Lower leg skin (tissue), 4 donors: Measurements from ENCODE around the gene KLHL11. TPM values are rescaled to one million over a fixed set of nuclear protein-coding genes. Genes with fewer than 3 reads are reported as not detected.

ENCODE experiments used
- DNase-seq, 2 donors: peaks; one replicate each; pipeline ENCODE4 v3.0.0-alpha.2; 2019; ENCODE audit warnings: low spot score in 2 of 2
- H3K4me3 ChIP-seq: fragments of 200-600 bp; sonication (generic); 2 replicates; pipeline ENCODE4 v1.5.1; 2017; ENCODE audit warnings: mild to moderate bottlenecking, low read depth; ENCODE audit not compliant: poor library complexity, severe bottlenecking
- POLR2A ChIP-seq, 2 donors: fragments of 450-650 bp; IDR thresholded peaks; one replicate each; pipeline ENCODE4 v1.6.1; 2016 to 2017; ENCODE audit warnings: antibody characterized with exemption in 2 of 2, mild to moderate bottlenecking in 1 of 2, moderate library complexity in 1 of 2
- WGBS, 2 donors: methylation state at CpG; one replicate each; pipeline ENCODE4 v1.1.5; 2018; 5-methylcytosine and 5-hydroxymethylcytosine counted together
- intact Hi-C: fragments of 100-400 bp; cut with DNase I; formaldehyde crosslinking; loops from one replicate; pipeline ENCODE4 v1.15.0; 2023; ENCODE audit warnings: low total_unique reads
- total RNA-seq, 4 donors: library from RNA; depleted of rRNA; stranded (reverse); fragments of >200 nt; gene quantifications; one replicate each; pipeline ENCODE4 v1.1.0, GENCODE V29; 2016
- TF ChIP-seq, protein P1 (sequence below), 3 donors: fragments of 450-650 bp; IDR thresholded peaks; one replicate each; pipeline ENCODE4 v1.5.1; 2016; ENCODE audit warnings: antibody characterized with exemption in 3 of 3, mild to moderate bottlenecking in 3 of 3, moderate library complexity in 2 of 3

The KLHL11 gene
- total RNA-seq, 4 donors from 2014 or later: 23.6 to 27.7 (median 25.2) TPM

DNA sequence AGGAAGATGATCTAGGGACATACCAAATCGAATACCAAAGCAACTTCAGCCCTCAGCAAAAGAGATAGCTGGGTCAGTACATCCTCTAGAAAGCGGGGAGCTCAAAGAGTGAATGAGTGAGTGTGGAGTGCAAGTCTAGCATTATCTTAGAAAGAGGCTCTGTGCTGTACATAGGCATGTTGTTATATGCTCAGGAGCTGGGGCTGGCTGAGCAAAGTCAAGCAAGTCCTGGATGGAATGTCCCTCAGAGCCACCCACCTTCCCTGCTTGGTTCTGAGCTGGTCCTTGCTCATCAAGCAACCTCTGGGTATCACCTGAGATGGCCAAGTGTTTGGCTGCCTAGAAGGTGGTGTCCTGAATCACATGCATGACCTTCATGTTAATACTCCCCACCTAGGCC lies 4.9 kb upstream of the KLHL11 start:
- WGBS, 2 donors: 92 to 94% methylated on average over 2 of the region's 2 CpGs
- H3K4me3 ChIP-seq: no peak overlapping the region
- DNase-seq: no peak
- no peak for TF ChIP-seq POLR2A (IDR thresholded peaks at IDR 0.05)
- TF ChIP-seq, protein P1, sequence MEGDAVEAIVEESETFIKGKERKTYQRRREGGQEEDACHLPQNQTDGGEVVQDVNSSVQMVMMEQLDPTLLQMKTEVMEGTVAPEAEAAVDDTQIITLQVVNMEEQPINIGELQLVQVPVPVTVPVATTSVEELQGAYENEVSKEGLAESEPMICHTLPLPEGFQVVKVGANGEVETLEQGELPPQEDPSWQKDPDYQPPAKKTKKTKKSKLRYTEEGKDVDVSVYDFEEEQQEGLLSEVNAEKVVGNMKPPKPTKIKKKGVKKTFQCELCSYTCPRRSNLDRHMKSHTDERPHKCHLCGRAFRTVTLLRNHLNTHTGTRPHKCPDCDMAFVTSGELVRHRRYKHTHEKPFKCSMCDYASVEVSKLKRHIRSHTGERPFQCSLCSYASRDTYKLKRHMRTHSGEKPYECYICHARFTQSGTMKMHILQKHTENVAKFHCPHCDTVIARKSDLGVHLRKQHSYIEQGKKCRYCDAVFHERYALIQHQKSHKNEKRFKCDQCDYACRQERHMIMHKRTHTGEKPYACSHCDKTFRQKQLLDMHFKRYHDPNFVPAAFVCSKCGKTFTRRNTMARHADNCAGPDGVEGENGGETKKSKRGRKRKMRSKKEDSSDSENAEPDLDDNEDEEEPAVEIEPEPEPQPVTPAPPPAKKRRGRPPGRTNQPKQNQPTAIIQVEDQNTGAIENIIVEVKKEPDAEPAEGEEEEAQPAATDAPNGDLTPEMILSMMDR (IDR thresholded peaks at IDR 0.05): no peak
- intact Hi-C loops: no loop called here

DNA sequence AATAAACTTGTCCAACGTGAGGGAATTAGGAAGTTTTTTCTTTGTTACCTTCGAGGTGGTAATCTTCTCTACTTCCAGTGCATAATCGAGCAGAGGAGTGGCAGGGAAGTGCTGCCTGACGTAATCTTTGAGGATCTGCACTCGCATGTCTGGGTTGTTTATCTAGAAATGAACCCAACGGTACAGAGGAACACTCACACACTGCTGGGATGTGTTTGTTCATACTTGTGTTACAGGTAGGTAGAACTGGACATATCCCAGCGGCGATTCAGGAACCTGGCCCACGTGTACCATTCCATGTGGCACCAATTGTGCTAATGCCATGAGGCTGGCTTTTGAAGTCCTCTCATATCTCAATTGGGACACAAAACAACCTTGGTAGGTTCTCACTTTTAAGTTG lies 4.2 kb upstream of the KLHL11 start:
- H3K4me3 ChIP-seq: no peak overlapping the region
- 35 to 59% methylated on average over 9 of the region's 9 CpGs for WGBS, 2 donors
- intact Hi-C loops: no loop called here
- no peak for TF ChIP-seq POLR2A (IDR thresholded peaks at IDR 0.05)
- TF ChIP-seq, protein P1 (IDR thresholded peaks at IDR 0.05): no peak
- DNase-seq: no peak

DNA sequence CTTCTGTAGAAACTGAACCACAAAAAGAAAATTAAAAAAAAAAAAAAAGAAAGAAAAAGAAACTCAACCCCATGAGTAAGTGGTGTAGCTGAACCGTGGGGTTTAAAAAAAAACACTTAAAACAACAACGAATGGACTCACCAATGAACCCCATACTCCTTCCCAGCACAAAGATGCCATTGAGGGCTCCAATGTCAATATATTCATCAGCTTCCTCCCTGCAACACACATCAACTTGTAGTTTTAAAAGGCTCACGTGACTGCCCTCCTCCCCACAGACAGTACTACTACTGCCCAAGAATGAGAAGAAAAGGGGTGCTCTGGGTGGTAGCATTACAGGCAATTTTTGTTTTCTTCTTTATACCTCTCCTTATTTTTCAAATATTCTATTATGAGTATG lies 3.3 kb upstream of the KLHL11 start:
- no peak for DNase-seq
- intact Hi-C loops: no loop called here
- WGBS, 2 donors: 72 to 73% methylated on average over 3 of the region's 3 CpGs
- TF ChIP-seq, protein P1 (IDR thresholded peaks at IDR 0.05): no peak
- no peak for TF ChIP-seq POLR2A (IDR thresholded peaks at IDR 0.05)
- H3K4me3 ChIP-seq: no peak overlapping the region

DNA sequence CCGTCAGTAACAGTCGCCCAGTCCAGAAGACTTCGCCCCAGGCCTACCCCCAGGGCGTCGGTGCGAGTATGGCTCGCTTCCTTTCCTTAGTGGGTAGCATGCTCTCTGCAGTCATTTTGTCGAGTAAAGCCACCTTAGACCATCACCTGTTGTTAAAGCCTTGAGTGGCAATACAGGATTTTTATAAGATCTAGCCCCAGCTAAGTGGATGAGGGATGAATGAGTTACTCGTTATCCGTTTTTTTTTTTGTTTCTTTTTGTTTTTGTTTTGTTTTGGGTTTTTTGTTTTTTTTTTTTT lies 322 bp upstream of the KLHL11 start:
- TF ChIP-seq, protein P1 (IDR thresholded peaks at IDR 0.05): no peak
- no peak for TF ChIP-seq POLR2A (IDR thresholded peaks at IDR 0.05)
- WGBS, 2 donors: 0 to 1% methylated on average over 10 of the region's 10 CpGs
- intact Hi-C loops: no loop called here
- no peak for DNase-seq
- no peak overlapping the region for H3K4me3 ChIP-seq

DNA sequence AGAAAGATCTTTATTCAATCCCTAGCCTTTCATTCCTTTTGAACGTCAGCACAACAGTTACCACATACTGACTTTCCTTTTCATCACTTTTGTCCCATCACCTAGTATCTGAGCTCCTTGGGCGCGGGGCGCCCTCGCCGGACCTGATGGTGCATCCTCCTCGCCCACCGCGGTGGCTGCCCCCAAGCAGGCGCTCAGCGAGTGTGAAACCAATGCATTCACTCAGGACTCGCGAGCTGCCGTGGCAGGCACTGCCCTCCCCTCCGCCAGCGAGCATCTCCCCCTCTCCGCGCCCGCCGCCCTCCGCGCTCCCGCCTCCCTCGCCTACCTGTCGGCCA lies 756 bp downstream of the KLHL11 start:
- intact Hi-C loops: no loop called here
- peak overlapping the region; percentile 78 for H3K4me3 ChIP-seq
- WGBS, 2 donors: 0 to 1% methylated on average over 20 to 25 of the region's 25 CpGs
- no peak for DNase-seq
- TF ChIP-seq, protein P1 (IDR thresholded peaks at IDR 0.05): no peak
- no peak for TF ChIP-seq POLR2A (IDR thresholded peaks at IDR 0.05)

DNA sequence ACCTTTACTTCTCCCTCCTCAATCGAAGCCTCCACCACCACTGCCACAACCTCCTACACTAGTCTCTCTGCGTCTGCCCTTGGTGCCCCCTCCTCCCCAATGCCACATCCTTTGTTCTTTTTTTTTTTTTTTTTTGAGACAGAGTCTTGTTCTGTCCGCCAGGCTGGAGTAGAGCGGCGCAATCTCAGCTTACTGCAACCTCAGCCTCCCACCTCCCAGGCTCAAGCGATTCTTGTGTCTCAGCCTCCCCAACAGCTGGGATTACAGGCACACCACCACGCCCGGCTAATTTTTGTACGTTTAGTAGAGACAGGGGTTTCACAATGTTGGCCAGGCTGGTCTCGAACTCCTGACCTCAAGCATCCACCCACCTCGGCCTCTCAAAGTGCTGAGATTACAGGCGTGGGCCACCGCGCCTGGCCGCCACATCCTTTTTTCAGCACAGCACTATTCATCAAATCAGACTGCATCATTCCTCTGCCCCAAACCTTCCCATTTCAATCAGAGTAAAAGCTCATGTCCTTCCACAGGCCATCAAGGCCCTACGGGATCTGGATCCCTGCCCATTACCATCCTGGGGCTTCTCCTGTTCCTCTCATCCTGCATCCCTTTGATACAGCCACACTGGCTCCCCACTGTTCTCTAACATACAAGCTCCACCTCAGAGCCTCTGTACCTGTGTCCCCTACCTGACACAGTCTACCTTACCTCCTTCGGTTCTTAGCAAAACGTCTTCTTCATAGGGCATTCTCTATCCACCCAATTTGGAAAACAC lies 2.0 kb downstream of the KLHL11 start:
- DNase-seq: no peak
- no peak overlapping the region for H3K4me3 ChIP-seq
- WGBS, 2 donors: 62 to 64% methylated on average over 18 of the region's 18 CpGs
- intact Hi-C loops: no loop called here
- TF ChIP-seq, protein P1 (IDR thresholded peaks at IDR 0.05): no peak
- TF ChIP-seq POLR2A (IDR thresholded peaks at IDR 0.05): no peak
